SU-DHL-6 (cell line): ENCODE data around the gene KSR2.
"Not testable (repeated sequence)": the region's sequence is repeated elsewhere in the genome, so short reads cannot be mapped to it uniquely, and the experiment has no call there.

ENCODE experiments used
- H2AFZ ChIP-seq: fragments of 200-600 bp; sonication (generic); 2 replicates; pipeline ENCODE4 v1.6.1; 2014; ENCODE audit warnings: low read depth, mild to moderate bottlenecking, moderate library complexity, mixed read lengths, antibody characterized with exemption, low read length; ENCODE audit not compliant: severe bottlenecking
- H3F3A ChIP-seq: fragments of 200-600 bp; shearing (Covaris generic); 2 replicates; pipeline ENCODE4 v1.6.0; 2016; ENCODE audit warnings: antibody characterized with exemption, mild to moderate bottlenecking; ENCODE audit not compliant: insufficient read depth
- H3K27ac ChIP-seq: fragments of 200-600 bp; sonication (generic); 2 replicates; pipeline ENCODE4 v1.5.1; 2016; ENCODE audit warnings: low read depth, mild to moderate bottlenecking, low read length, moderate library complexity, mixed read lengths
- H3K27me3 ChIP-seq: fragments of 200-600 bp; sonication (generic), shearing (Covaris generic); 2 replicates; pipeline ENCODE4 v1.6.0; 2014; ENCODE audit warnings: mild to moderate bottlenecking, low read length
- H3K36me3 ChIP-seq: fragments of 200-600 bp; sonication (generic); 2 replicates; pipeline ENCODE4 v1.6.1; 2014; ENCODE audit warnings: mild to moderate bottlenecking, low read length, mixed read lengths
- H3K4me2 ChIP-seq: fragments of 300-600, 200-600 bp; shearing (Covaris generic), sonication (generic); 2 replicates; pipeline ENCODE4 v1.6.0; 2014; ENCODE audit warnings: low read length, low read depth, mild to moderate bottlenecking; ENCODE audit not compliant: poor library complexity, severe bottlenecking
- H3K4me3 ChIP-seq: fragments of 200-600 bp; sonication (generic); 2 replicates; pipeline ENCODE4 v1.5.1; 2014; ENCODE audit warnings: antibody characterized with exemption, low read length, mild to moderate bottlenecking, mixed read lengths; ENCODE audit not compliant: insufficient read depth, poor library complexity, severe bottlenecking
- H3K79me2 ChIP-seq: fragments of 200-600 bp; sonication (generic); 2 replicates; pipeline ENCODE4 v1.6.1; 2014; ENCODE audit warnings: mild to moderate bottlenecking, low read length, moderate library complexity; ENCODE audit not compliant: insufficient read depth
- H3K9ac ChIP-seq: fragments of 200-600 bp; sonication (generic); 2 replicates; pipeline ENCODE4 v1.7.0; 2014; ENCODE audit warnings: mild to moderate bottlenecking, low read length
- H3K9me2 ChIP-seq: fragments of 200-600 bp; sonication (generic); replicated peaks from 2 replicates; pipeline ENCODE4 v1.6.1; 2014; ENCODE audit warnings: low read length; ENCODE audit not compliant: insufficient read depth
- H3K9me3 ChIP-seq: fragments of 200-600 bp; sonication (generic); 2 replicates; pipeline ENCODE4 v1.6.1; 2014; ENCODE audit warnings: low read length, mixed read lengths; ENCODE audit not compliant: insufficient read depth
- H4K20me1 ChIP-seq: fragments of 200-600 bp; sonication (generic); 2 replicates; pipeline ENCODE4 v1.6.1; 2014; ENCODE audit warnings: low read depth, mild to moderate bottlenecking, antibody characterized with exemption, low read length, moderate library complexity, mixed read lengths
- CTCF ChIP-seq: fragments of 200-600 bp; sonication (generic); IDR thresholded peaks from one replicate; pipeline ENCODE4 v1.5.1; 2017; ENCODE audit warnings: antibody characterized with exemption, mild to moderate bottlenecking, low read length, moderate library complexity; ENCODE audit not compliant: insufficient read depth, poor library complexity, severe bottlenecking
- EZH2phosphoT487 ChIP-seq: fragments of 200-600 bp; sonication (generic), shearing (Covaris generic); conservative IDR thresholded peaks from 2 replicates; pipeline ENCODE4 v1.6.1; 2018; ENCODE audit warnings: mild to moderate bottlenecking, antibody characterized with exemption, low read length, moderate library complexity, mixed read lengths

Gene KSR2

GRCh38 chr12:117733549-117733805 lies 235.3 kb downstream of the KSR2 start:
- Histone ChIP-seq H3F3A (no peaks in the 10 kb centered on the region), H3K36me3 (no peaks in the 10 kb centered on the region), H2AFZ (no peak overlapping the region), H3K27ac (no peak overlapping the region), H4K20me1 (no peaks in the 10 kb centered on the region), H3K9me2 (no peaks in the 10 kb centered on the region), H3K27me3 (no peaks in the 10 kb centered on the region), H3K4me3 (no peak overlapping the region), H3K79me2 (no peaks in the 10 kb centered on the region), H3K4me2 (no peak overlapping the region), H3K9ac (no peak overlapping the region), H3K9me3 (no peaks in the 10 kb centered on the region)
- no peak for TF ChIP-seq CTCF
- no peak for TF ChIP-seq EZH2phosphoT487

GRCh38 chr12:117732761-117733548 lies 235.8 kb downstream of the KSR2 start:
- H3K27me3 ChIP-seq: no peaks in the 10 kb centered on the region
- no peak for TF ChIP-seq EZH2phosphoT487
- no peak for TF ChIP-seq CTCF

GRCh38 chr12:117731131-117731530 lies 237.7 kb downstream of the KSR2 start:
- H2AFZ ChIP-seq, H4K20me1 ChIP-seq, H3K9me2 ChIP-seq, H3K4me3 ChIP-seq, H3K27ac ChIP-seq, H3K9me3 ChIP-seq, H3K27me3 ChIP-seq, H3F3A ChIP-seq, H3K4me2 ChIP-seq, H3K9ac ChIP-seq, H3K79me2 ChIP-seq, H3K36me3 ChIP-seq: not testable (repeated sequence)

More at GRCh38 chr12:117732761-117733548, 235.8 kb downstream of the KSR2 start:
- no peak overlapping the region for H3K27ac ChIP-seq
- H3K4me3 ChIP-seq: no peak overlapping the region
- no peaks in the 10 kb centered on the region for H3F3A ChIP-seq
- no peaks in the 10 kb centered on the region for H3K36me3 ChIP-seq
- no peaks in the 10 kb centered on the region for H3K9me3 ChIP-seq
- no peak overlapping the region for H3K9ac ChIP-seq
- H2AFZ ChIP-seq: no peak overlapping the region
- no peak overlapping the region for H3K4me2 ChIP-seq
- no peaks in the 10 kb centered on the region for H3K9me2 ChIP-seq
- H4K20me1 ChIP-seq: no peaks in the 10 kb centered on the region
- no peaks in the 10 kb centered on the region for H3K79me2 ChIP-seq

GRCh38 chr12:117727301-117727700 lies 241.5 kb downstream of the KSR2 start:
- no peaks in the 10 kb centered on the region for H3K79me2 ChIP-seq
- H3K9me2 ChIP-seq: no peaks in the 10 kb centered on the region
- no peaks in the 10 kb centered on the region for H3K27me3 ChIP-seq
- no peak overlapping the region for H3K4me3 ChIP-seq
- H3K4me2 ChIP-seq: no peak overlapping the region
- no peak overlapping the region for H2AFZ ChIP-seq
- no peak overlapping the region for H3K27ac ChIP-seq
- no peaks in the 10 kb centered on the region for H4K20me1 ChIP-seq
- no peak overlapping the region for H3K9ac ChIP-seq
- no peaks in the 10 kb centered on the region for H3K9me3 ChIP-seq
- H3F3A ChIP-seq: no peaks in the 10 kb centered on the region
- TF ChIP-seq EZH2phosphoT487 (no peak), CTCF (no peak)
- no peaks in the 10 kb centered on the region for H3K36me3 ChIP-seq
